B cell (primary cell): ENCODE results near the gene CAPRIN1. TPM values are rescaled to one million over a fixed set of nuclear protein-coding genes. Genes with fewer than 3 reads are reported as not detected.
A peak's percentile ranks its signal among the peaks of the same experiment; 100 is the strongest.
"Not testable (repeated sequence)": the region's sequence is repeated elsewhere in the genome, so short reads cannot be mapped to it uniquely, and the experiment has no call there.

Experiments used
- ATAC-seq: fragments of 200-7000 bp; cut with Tn5 transposase; one replicate; pipeline ENCODE4 v1.10.0; 2021; ENCODE audit warnings: low read depth, mild to moderate bottlenecking, moderate number of reproducible peaks, moderate library complexity
- CTCF ChIA-PET: fragments of 350-600 bp; sonication (Branson Sonifier 250); formaldehyde crosslinking; loops from one replicate; lab custom pipeline; 2021; ENCODE audit warnings: antibody characterized with exemption, inconsistent platforms; lab: Charles Lee
- POLR2A ChIA-PET: fragments of 350-600 bp; sonication (Branson Sonifier 250); formaldehyde crosslinking; loops from one replicate; lab custom pipeline; 2021; ENCODE audit warnings: antibody characterized with exemption; lab: Charles Lee
- DNase-seq: peaks from one replicate; pipeline ENCODE4 v3.0.0; 2013
- H2AFZ ChIP-seq: 2 replicates; pipeline ENCODE4 v1.6.1; 2012; ENCODE audit warnings: mild to moderate bottlenecking, low read depth, low read length; ENCODE audit not compliant: insufficient read depth, poor library complexity, severe bottlenecking
- H3K27ac ChIP-seq, 2 donors: 1 replicate in 1 of 2; 2 replicates in 1 of 2; pipeline ENCODE4 v1.5.1; 2012 to 2013; ENCODE audit warnings: low read length in 2 of 2, mild to moderate bottlenecking in 2 of 2, moderate library complexity in 1 of 2
- H3K27me3 ChIP-seq, 4 experiments: fragments of 200-600 bp in 1 of 4; sonication (generic) in 1 of 4; replicated peaks in 1 of 4; 1 replicate in 2 of 4; 2 replicates in 2 of 4; pipeline versions ENCODE4 v1.6.1 to v1.7.0; 2013 to 2016; ENCODE audit warnings: low read length in 3 of 4, mild to moderate bottlenecking in 2 of 4, mixed read lengths in 1 of 4, moderate library complexity in 1 of 4; ENCODE audit not compliant: insufficient read depth in 4 of 4, control insufficient read depth in 3 of 4; ENCODE audit errors: control extremely low read depth in 1 of 4
- H3K36me3 ChIP-seq, 2 experiments: replicated peaks in 1 of 2; 1 replicate in 1 of 2; 2 replicates in 1 of 2; pipeline versions ENCODE4 v1.6.1 to v1.7.1; 2013; ENCODE audit warnings: low read length in 1 of 2; ENCODE audit not compliant: insufficient read depth in 2 of 2, control insufficient read depth in 1 of 2; ENCODE audit errors: control extremely low read depth in 1 of 2, extremely low read depth in 1 of 2
- H3K4me1 ChIP-seq, 2 donors: fragments of 200-600 bp in 1 of 2; sonication (generic) in 1 of 2; 1 replicate in 1 of 2; 2 replicates in 1 of 2; pipeline versions ENCODE4 v1.5.1 to v1.6.1; 2013 to 2017; ENCODE audit warnings: low read length in 2 of 2; ENCODE audit not compliant: control insufficient read depth in 2 of 2, insufficient read depth in 2 of 2
- H3K4me2 ChIP-seq: replicated peaks from 2 replicates; pipeline ENCODE3; 2012; ENCODE audit warnings: mild to moderate bottlenecking, low read depth, low read length; ENCODE audit not compliant: poor library complexity, severe bottlenecking
- H3K4me3 ChIP-seq, 5 experiments: fragments of 200-600 bp in 1 of 5; sonication (generic) in 1 of 5; 1 replicate in 3 of 5; 2 replicates in 2 of 5; pipeline versions ENCODE4 v1.5.1 to v1.7.0; 2011 to 2016; ENCODE audit warnings: low read length in 4 of 5, mild to moderate bottlenecking in 4 of 5, low read depth in 2 of 5, control low read depth in 1 of 5, moderate library complexity in 1 of 5; ENCODE audit not compliant: insufficient read depth in 1 of 5; ENCODE audit errors: control extremely low read depth in 1 of 5, extremely low read depth in 1 of 5
- H3K79me2 ChIP-seq: fragments of 200-600 bp; sonication (generic); one replicate; pipeline ENCODE4 v1.6.0; 2016; ENCODE audit warnings: low read length; ENCODE audit not compliant: control insufficient read depth, insufficient read depth
- H3K9ac ChIP-seq: fragments of 200-600 bp; sonication (generic); 2 replicates; pipeline ENCODE4 v1.6.1; 2017; ENCODE audit warnings: mild to moderate bottlenecking, low read length, moderate library complexity
- H3K9me3 ChIP-seq, 3 donors: one replicate each; pipeline versions ENCODE4 v1.6.1 to v1.7.1; 2013; ENCODE audit warnings: low read length in 2 of 3; ENCODE audit not compliant: control insufficient read depth in 2 of 3, insufficient read depth in 1 of 3; ENCODE audit errors: control extremely low read depth in 1 of 3
- H4K20me1 ChIP-seq: 2 replicates; pipeline ENCODE4 v1.6.0; 2012; ENCODE audit warnings: mild to moderate bottlenecking, low read length; ENCODE audit not compliant: insufficient read depth, control insufficient read depth, poor library complexity, severe bottlenecking
- H3K27ac Mint-ChIP-seq: one replicate; pipeline ENCODE4 v1.8.0; 2021; ENCODE audit warnings: mixed read lengths
- H3K27me3 Mint-ChIP-seq: one replicate; pipeline ENCODE4 v1.8.0; 2021; ENCODE audit warnings: mixed read lengths
- H3K4me1 Mint-ChIP-seq: one replicate; pipeline ENCODE4 v1.8.0; 2021; ENCODE audit warnings: mixed read lengths
- H3K4me3 Mint-ChIP-seq: one replicate; pipeline ENCODE4 v1.8.0; 2021; ENCODE audit warnings: mixed read lengths
- H3K9me3 Mint-ChIP-seq: one replicate; pipeline ENCODE4 v1.8.0; 2022; ENCODE audit warnings: mixed read lengths; ENCODE audit not compliant: insufficient read depth
- EZH2 ChIP-seq: IDR thresholded peaks from 2 replicates; pipeline ENCODE4 v1.6.1; 2012; ENCODE audit warnings: borderline replicate concordance, low read depth, mild to moderate bottlenecking, moderate library complexity, low read length; ENCODE audit not compliant: insufficient read depth, poor library complexity, severe bottlenecking
- WGBS: methylation state at CpG from one replicate; pipeline ENCODE4 v1.1.5; 2013; ENCODE audit warnings: missing lambda C conversion rate; ENCODE audit not compliant: insufficient coverage; 5-methylcytosine and 5-hydroxymethylcytosine counted together
- intact Hi-C: fragments of 100-400 bp; cut with micrococcal nuclease; formaldehyde crosslinking; loops from one replicate; pipeline ENCODE4 v1.10.0; 2022
- polyA plus RNA-seq: library from polyadenylated mRNA; depleted of rRNA; stranded (reverse); fragments of >200 nt; gene quantifications from 2 replicates; pipeline ENCODE4 v1.2.3, GENCODE V29; 2012
- total RNA-seq, 2 donors: library from RNA; stranded (reverse); fragments of 120-200 nt in 1 of 2; gene quantifications; 1 replicate in 1 of 2; 2 replicates in 1 of 2; pipeline versions ENCODE4 v1.2.3 to v1.2.4, GENCODE V29; 2013 to 2022
- TF ChIP-seq, protein P1 (sequence below): fragments of 200-600 bp; IDR thresholded peaks from one replicate; pipeline ENCODE4 v1.8.0; 2022; ENCODE audit warnings: antibody characterized with exemption, mild to moderate bottlenecking

CAPRIN1 gene
- total and polyA plus RNA-seq, 2 donors (not counting 1 experiment from before 2014, with no cell fraction given): 31.7 to 133 TPM

DNA sequence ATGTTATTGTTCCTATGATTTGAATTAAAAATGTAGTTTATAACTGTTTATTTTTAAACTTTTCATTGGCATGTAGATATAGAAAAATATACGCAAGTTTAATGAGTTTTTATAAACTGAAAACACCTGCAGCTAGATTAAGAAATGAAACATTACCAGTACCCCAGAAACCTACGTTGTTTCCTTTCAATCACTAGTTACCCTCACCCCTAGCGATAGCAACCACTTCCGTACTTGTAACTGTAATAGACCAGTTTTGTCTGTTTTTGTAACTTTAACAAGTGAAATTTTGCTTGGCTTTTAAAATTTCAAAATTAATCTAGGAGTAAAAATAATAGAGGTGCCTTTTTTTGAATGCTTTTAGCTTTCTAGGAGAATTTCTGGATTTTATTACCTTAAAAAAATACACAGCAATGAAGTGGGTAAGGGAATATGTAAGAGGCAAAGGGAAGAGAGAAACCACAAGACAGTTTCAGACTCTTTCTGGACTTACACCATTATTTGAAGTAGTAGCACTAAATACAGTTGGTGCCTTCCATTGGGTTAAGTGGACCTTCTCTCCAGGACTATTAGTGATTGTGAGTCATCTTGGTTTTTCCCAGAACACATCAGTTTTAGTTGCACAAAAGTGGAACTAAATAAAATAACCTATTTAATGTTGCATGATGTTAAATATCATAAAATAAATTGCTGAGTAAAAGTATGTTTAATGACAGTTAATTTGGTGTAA lies 35.2 kb downstream of the CAPRIN1 start:
- Histone ChIP-seq H3K4me3 (no peak overlapping the region), H3K36me3 (peaks cover 26 to 85% of the 10 kb centered on the region in 2 experiments), H3K27ac (peak overlapping the region in 1 of 2 donors; percentile 19), H3K79me2 (peaks cover 22% of the 10 kb centered on the region), H3K9me3 (no peaks in the 10 kb centered on the region), H3K9ac (no peak overlapping the region), H4K20me1 (peaks cover 21% of the 10 kb centered on the region), H3K4me1 (no peaks in the 10 kb centered on the region), H2AFZ (no peak overlapping the region), H3K4me2 (no peak overlapping the region), H3K27me3 (no peaks in the 10 kb centered on the region)
- H3K9me3 Mint-ChIP-seq: no peaks in the 10 kb centered on the region
- ATAC-seq (no peak), DNase-seq (no peak)
- intact Hi-C loops: no loop called here
- TF ChIP-seq, protein P1, sequence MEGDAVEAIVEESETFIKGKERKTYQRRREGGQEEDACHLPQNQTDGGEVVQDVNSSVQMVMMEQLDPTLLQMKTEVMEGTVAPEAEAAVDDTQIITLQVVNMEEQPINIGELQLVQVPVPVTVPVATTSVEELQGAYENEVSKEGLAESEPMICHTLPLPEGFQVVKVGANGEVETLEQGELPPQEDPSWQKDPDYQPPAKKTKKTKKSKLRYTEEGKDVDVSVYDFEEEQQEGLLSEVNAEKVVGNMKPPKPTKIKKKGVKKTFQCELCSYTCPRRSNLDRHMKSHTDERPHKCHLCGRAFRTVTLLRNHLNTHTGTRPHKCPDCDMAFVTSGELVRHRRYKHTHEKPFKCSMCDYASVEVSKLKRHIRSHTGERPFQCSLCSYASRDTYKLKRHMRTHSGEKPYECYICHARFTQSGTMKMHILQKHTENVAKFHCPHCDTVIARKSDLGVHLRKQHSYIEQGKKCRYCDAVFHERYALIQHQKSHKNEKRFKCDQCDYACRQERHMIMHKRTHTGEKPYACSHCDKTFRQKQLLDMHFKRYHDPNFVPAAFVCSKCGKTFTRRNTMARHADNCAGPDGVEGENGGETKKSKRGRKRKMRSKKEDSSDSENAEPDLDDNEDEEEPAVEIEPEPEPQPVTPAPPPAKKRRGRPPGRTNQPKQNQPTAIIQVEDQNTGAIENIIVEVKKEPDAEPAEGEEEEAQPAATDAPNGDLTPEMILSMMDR: no peak
- TF ChIP-seq EZH2: no peak
- H3K4me1 Mint-ChIP-seq: peaks cover 2% of the 10 kb centered on the region
- H3K4me3 Mint-ChIP-seq: no peak overlapping the region
- no peak overlapping the region for H3K27ac Mint-ChIP-seq
- H3K27me3 Mint-ChIP-seq: no peaks in the 10 kb centered on the region
- ChIA-PET CTCF (no interaction called here), POLR2A (no interaction called here)
- no CpG with 5 or more reads among the region's 4 CpGs for WGBS

DNA sequence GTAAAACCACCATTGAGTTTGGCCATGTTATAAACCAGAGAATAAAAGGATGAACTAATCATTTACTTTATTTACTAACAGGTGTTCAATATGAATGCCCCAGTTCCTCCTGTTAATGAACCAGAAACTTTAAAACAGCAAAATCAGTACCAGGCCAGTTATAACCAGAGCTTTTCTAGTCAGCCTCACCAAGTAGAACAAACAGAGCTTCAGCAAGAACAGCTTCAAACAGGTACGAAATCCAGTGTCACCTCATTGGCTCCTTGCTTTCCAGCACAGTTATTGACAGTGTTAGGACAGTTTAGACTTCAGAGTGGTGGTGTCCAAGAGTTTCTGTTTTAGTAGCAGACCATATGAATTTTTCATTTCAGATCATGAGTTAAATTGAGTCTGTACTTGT lies 40.3 kb downstream of the CAPRIN1 start:
- ATAC-seq: no peak
- H3K9me3 ChIP-seq: no peaks in the 10 kb centered on the region
- intact Hi-C loops: no loop called here
- Mint-ChIP-seq H3K9me3 (no peaks in the 10 kb centered on the region), H3K27me3 (no peaks in the 10 kb centered on the region), H3K4me1 (no peaks in the 10 kb centered on the region), H3K4me3 (no peak overlapping the region), H3K27ac (no peak overlapping the region)
- no peak for DNase-seq
- H3K27ac ChIP-seq: no peak overlapping the region
- H3K4me1 ChIP-seq: no peaks in the 10 kb centered on the region
- POLR2A ChIA-PET: no interaction called here
- no peaks in the 10 kb centered on the region for H4K20me1 ChIP-seq
- H3K4me3 ChIP-seq: no peak overlapping the region
- peaks cover 29 to 82% of the 10 kb centered on the region in 2 experiments for H3K36me3 ChIP-seq
- no peak overlapping the region for H2AFZ ChIP-seq
- no peak overlapping the region for H3K9ac ChIP-seq
- H3K4me2 ChIP-seq: no peak overlapping the region
- no peaks in the 10 kb centered on the region for H3K27me3 ChIP-seq
- WGBS: no CpG with 5 or more reads among the region's 1 CpG
- CTCF ChIA-PET: no interaction called here
- no peak for TF ChIP-seq EZH2
- TF ChIP-seq, protein P1: no peak
- H3K79me2 ChIP-seq: no peaks in the 10 kb centered on the region

DNA sequence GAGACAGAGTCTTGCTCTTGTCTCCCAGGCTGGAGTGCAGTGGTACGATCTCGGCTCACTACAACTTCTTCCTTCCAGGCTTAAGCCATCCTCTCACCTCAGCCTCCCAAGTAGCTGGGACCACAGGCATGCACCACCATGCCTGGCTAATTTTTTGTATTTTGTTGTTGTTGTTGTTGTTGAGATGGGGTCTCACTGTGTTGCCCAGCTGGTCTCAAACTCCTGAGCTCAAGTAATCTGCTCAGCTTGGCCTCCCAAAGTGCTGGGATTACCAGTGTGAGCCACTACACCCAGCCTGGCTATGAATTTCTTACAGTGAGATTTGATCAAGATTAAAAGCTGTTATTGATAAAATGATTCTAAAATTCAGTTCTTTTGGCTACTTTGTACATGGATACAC lies 43.4 kb downstream of the CAPRIN1 start:
- peaks cover 35 to 87% of the 10 kb centered on the region in 2 experiments for H3K36me3 ChIP-seq
- intact Hi-C loops, H3K27me3 ChIP-seq, H3K9ac ChIP-seq, H3K4me3 Mint-ChIP-seq, H3K27me3 Mint-ChIP-seq, DNase-seq, H4K20me1 ChIP-seq, H2AFZ ChIP-seq, H3K9me3 ChIP-seq, H3K27ac ChIP-seq, POLR2A ChIA-PET, H3K4me1 Mint-ChIP-seq, H3K4me1 ChIP-seq, H3K79me2 ChIP-seq, H3K4me2 ChIP-seq, ATAC-seq, H3K9me3 Mint-ChIP-seq, H3K27ac Mint-ChIP-seq, H3K4me3 ChIP-seq: not testable (repeated sequence)
- WGBS: 100% methylated on average over 2 of the region's 2 CpGs
- CTCF ChIA-PET: interaction anchor here (0.8 kb wide), 1 partner anchor 10 kb away, joined by 3 read pairs; no protein-coding TSS in a partner anchor
